Adipocyte (in vitro differentiated cells): Measurements from ENCODE around the gene GRK4.
A peak's percentile ranks its signal among the peaks of the same experiment; 100 is the strongest.

Experiments used
- DNase-seq: peaks from one replicate; pipeline ENCODE4 v3.0.0-alpha.2; 2015; ENCODE audit warnings: low read depth
- H3K27me3 ChIP-seq: replicated peaks from 2 replicates; pipeline ENCODE4 v1.7.0; 2013; ENCODE audit warnings: mild to moderate bottlenecking, low read length, moderate library complexity; ENCODE audit not compliant: control insufficient read depth, insufficient read depth
- H3K36me3 ChIP-seq: 2 replicates; pipeline ENCODE4 v1.7.0; 2013; ENCODE audit warnings: low read length, mild to moderate bottlenecking, moderate library complexity; ENCODE audit not compliant: control insufficient read depth, insufficient read depth, severe bottlenecking
- H3K4me1 ChIP-seq: 2 replicates; pipeline ENCODE4 v1.7.0; 2013; ENCODE audit warnings: mild to moderate bottlenecking, low read length, moderate library complexity; ENCODE audit not compliant: control insufficient read depth, insufficient read depth
- H3K4me3 ChIP-seq: 2 replicates; pipeline ENCODE4 v1.7.0; 2013; ENCODE audit warnings: mild to moderate bottlenecking, low read length, moderate library complexity
- H3K9ac ChIP-seq: 2 replicates; pipeline ENCODE4 v1.7.0; 2013; ENCODE audit warnings: mild to moderate bottlenecking, low read length, moderate library complexity
- H3K9me3 ChIP-seq: 2 replicates; pipeline ENCODE4 v1.7.0; 2013; ENCODE audit warnings: mild to moderate bottlenecking, low read length, moderate library complexity; ENCODE audit not compliant: control insufficient read depth

GRK4 gene

DNA sequence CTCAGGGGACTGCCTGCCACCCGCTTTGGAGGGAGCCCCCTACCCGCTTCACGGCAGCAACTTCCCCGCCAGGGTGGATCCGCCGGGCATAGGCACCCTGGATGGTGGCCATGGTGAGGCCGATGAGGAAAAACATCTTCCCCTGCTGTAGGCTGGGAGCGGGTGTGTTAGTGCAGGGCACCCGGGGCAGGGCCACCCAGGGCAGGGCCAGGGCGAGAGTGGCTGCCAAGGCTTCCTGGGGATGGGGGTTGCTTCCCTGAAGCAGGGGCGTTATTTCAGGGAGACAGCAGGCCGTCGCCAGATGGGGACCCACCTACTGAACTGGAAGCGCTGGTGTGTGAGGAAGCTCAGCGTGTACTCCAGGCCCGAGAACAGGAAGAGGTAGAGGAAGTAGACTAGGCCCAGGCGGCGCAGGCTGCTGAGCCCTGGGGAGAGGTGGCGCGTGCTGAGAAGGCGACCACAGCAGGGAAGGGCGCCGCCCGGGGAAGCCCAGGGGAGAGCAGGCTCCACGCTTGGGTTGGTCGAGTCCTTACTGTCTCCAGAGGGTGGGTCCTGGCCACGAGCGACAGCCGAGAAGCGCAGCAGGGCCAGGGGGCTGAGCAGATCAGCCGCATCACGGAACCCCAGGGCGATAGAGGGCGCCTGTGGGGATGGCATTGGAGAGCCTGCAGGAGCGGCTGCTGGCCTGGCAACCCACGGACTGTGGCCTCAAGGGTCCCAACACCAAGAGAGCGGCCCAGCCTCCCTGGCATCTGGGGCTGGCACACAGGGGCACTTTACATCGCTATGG, 31.7 kb upstream of the GRK4 start:
- Histone ChIP-seq H3K4me3 (no peak overlapping the region), H3K27me3 (no peaks in the 10 kb centered on the region), H3K4me1 (peaks cover 14% of the 10 kb centered on the region), H3K36me3 (peaks cover 47% of the 10 kb centered on the region), H3K9me3 (no peaks in the 10 kb centered on the region), H3K9ac (no peak overlapping the region)
- DNase-seq: no peak

- Histone ChIP-seq H3K27me3 (no peaks in the 10 kb centered on the region), H3K4me3 (no peak overlapping the region), H3K36me3 (peaks cover 46% of the 10 kb centered on the region), H3K9ac (no peak overlapping the region), H3K9me3 (no peaks in the 10 kb centered on the region), H3K4me1 (peaks cover 21% of the 10 kb centered on the region)
- DNase-seq: no peak
Observed at GRCh38 chr4:2932321-2932950, 30.9 kb upstream of the GRK4 start.

DNA sequence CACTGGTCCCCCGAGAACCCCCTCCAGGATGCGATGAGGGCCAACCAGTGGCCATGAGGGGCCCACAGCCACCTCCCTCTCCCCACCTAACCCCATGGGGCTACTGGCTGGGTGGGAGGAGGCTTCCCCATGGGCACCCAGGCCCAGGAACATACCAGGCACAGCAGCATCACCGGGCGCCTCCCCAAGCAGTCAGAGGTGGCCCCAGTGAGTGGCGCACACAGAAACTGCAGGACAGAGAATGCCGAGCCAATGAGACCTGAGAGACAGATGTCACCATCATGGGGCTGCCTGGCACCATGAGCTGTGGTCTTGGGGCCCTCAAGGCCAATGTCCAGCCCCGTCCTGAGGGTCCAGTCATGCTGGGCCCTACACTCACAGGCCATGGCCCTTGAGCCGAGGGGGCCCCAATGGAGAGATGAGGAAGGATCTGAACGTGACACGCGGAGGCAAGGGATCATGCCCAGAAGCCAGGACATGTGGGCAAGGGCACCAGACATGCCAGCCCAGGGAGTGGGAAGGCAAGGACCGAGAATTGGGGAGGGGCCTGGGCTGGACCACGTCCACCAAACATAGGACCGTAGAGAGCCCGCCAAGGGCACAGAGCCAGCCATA, 30.3 kb upstream of the GRK4 start:
- no peaks in the 10 kb centered on the region for H3K9me3 ChIP-seq
- peaks cover 46% of the 10 kb centered on the region for H3K36me3 ChIP-seq
- peak overlapping the region; percentile 75 for H3K9ac ChIP-seq
- no peaks in the 10 kb centered on the region for H3K27me3 ChIP-seq
- no peak for DNase-seq
- peaks cover 24% of the 10 kb centered on the region for H3K4me1 ChIP-seq
- H3K4me3 ChIP-seq: peak overlapping the region; percentile 77

DNA sequence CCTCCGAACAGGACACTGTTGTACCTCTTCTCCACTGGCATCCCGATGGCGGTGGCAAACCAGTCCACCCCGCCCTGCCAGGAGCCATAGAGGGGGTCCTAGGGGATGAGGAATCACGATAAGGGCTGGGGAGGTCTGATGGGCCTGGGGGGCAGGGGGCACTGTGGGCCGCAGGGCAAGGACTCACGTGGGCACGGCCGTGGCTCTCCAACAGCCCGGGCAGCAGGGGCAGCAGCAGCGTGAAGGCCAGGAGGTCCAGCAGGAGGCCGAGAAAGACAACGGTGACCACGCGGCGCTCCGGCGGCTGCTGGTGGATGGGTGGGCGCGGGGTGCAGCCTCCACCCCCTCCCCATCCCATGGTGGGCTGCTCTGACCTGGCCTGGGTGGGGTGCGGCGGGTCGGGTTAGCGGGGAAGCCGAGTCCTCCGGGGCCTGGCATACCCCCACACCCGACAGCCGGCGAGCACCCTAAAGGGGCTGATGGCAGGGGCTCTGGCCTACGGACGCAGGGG, 29.8 kb upstream of the GRK4 start:
- peak overlapping the region; percentile 77 for H3K4me3 ChIP-seq
- H3K4me1 ChIP-seq: peaks cover 24% of the 10 kb centered on the region
- H3K9ac ChIP-seq: peak overlapping the region; percentile 75
- DNase-seq: no peak
- H3K27me3 ChIP-seq: no peaks in the 10 kb centered on the region
- H3K36me3 ChIP-seq: peaks cover 46% of the 10 kb centered on the region
- no peaks in the 10 kb centered on the region for H3K9me3 ChIP-seq

DNA sequence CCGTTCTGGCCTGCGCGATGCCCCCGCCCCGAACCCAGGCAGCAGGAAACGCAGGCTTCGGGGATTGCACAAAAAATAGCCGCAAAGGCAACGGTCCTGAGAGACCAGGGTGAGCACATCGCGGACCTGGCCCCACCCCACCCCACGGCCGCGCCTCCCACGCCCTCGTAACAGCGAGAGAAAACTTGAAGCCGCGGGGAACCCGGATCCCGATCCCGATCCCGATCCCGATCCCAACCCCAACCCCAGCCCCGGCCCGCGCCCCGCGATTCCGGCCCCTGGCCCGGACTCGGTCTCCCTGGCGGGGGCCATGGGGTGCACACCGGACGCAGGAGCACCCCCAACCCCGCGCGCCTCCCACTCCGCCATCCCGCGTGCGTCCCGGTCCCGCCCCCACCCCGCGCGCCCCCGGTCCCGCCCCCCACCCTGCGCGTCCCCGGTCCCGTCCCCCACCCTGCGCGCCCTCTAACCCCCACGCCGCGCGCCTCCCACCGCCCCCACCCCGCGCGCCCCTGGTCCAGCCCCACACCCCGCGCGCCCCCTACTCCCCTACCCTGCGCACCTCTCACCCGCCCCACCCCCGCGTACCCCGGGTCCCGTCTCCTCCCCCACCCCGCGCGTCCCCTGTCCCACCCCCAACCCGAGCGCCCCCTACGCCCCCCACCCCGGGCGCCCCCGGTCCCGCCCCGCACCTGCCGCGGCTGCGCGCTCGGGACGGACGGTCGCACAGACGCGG, 29.1 kb upstream of the GRK4 start:
- Histone ChIP-seq H3K4me1 (peaks cover 24% of the 10 kb centered on the region), H3K27me3 (no peaks in the 10 kb centered on the region), H3K9ac (peak overlapping the region; percentile 93), H3K36me3 (peaks cover 46% of the 10 kb centered on the region), H3K4me3 (peak overlapping the region; percentile 96), H3K9me3 (no peaks in the 10 kb centered on the region)
- peak; percentile 76 for DNase-seq

DNA sequence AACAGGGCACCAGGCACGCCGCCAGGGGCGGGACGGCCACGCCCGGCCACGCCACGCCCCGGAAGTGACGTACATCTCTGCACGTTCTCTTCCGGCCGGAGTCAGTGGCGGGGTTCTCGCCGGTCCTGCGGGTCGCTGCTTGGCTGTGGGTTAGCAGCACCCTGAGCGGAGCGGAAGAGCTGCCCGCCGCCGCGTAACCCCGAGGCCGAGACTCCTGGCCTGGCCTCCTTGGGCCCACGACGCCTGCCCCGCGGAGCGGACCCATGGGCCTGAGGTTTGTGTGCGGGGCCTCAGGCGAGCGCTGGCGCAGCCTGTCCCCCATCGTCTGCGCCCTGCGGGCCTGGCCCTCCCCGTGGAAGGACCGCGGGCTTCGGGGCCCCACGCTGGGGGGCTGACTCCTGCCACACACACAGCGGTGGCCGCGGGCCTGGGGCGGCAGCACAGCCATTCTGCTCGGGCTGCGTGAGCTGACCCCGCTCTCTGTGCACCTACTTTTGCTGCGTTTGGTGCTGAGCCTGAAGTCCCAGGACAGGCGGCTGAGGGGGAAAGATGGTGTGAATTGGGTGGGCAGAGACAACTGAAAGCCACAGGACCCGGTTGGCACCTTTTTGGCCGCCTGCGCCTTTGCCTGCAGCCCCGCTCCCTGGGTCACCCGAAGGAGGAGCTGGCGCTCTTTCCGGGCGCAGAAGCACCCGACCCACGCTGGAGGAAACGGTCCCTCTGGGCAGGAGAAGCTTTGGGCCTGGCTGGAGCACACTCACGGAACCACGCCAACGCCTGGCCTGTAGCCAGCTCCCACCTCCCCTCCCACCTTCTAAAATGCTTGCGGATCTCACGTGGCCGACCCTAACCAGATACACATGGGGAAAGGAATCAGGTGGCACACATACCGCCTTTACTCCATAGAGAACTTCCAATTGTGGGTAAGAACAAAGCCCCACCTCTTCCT, 28.3 kb upstream of the GRK4 start:
- Histone ChIP-seq H3K27me3 (no peaks in the 10 kb centered on the region), H3K4me1 (peaks cover 24% of the 10 kb centered on the region), H3K9me3 (no peaks in the 10 kb centered on the region), H3K4me3 (peak overlapping the region; percentile 96), H3K36me3 (peaks cover 46% of the 10 kb centered on the region), H3K9ac (peak overlapping the region; percentile 93)
- peak; percentile 97 for DNase-seq

DNA sequence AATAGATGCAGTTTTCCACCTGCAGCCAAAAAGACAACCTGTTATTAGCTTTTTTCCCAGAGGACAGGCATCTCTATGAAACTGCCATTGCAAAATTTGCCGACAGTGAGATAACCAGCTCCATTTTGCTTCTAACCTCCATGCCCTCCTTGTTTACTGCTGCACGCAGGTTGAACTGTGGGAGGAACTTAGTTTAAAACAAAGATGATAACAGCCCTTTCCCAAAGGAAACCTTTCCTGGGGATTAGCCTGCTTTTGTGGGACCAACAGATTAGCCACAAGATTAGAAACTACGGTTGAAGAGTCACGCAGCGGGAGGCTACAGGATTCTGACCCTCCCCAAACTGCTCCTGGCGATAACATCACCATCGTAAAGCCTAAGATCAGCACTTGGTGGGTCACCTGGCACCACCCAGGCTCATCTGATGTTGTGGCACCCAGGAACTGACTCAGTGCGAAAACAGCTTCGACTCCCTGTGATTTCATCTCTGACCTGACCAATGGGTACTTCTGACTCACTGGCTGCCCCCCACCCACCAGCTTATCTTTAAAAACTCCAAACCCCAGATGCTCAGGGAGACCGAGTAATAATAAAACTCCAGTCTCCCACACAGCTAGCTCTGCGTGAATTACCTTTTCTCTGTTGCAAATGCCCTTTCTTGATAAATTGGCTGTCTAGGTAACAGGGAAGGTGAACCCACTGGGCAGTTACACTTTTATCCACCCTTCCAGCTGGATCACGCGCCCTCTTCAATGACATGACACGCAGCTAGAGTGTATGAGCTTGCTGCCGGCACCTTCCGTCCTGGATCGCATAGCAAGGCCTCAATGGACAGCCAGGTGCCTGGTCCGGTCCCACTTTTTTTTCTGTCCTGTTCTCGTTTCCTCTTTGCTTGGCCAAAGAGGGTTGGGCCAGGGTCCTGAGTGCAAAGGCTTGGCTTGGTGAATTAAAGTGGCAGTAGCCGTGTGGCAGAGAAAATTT, 27.3 kb upstream of the GRK4 start:
- Histone ChIP-seq H3K9me3 (no peaks in the 10 kb centered on the region), H3K27me3 (no peaks in the 10 kb centered on the region), H3K36me3 (peaks cover 51% of the 10 kb centered on the region), H3K9ac (peak overlapping the region; percentile 93), H3K4me1 (peaks cover 24% of the 10 kb centered on the region), H3K4me3 (peak overlapping the region; percentile 96)
- no peak for DNase-seq

GRCh38 chr4:2936773-2937145, 26.6 kb upstream of the GRK4 start:
- Histone ChIP-seq H3K9me3 (no peaks in the 10 kb centered on the region), H3K4me3 (peak overlapping the region; percentile 8), H3K27me3 (no peaks in the 10 kb centered on the region), H3K4me1 (peaks cover 24% of the 10 kb centered on the region), H3K36me3 (peaks cover 52% of the 10 kb centered on the region), H3K9ac (peak overlapping the region; percentile 23)
- DNase-seq: no peak

DNA sequence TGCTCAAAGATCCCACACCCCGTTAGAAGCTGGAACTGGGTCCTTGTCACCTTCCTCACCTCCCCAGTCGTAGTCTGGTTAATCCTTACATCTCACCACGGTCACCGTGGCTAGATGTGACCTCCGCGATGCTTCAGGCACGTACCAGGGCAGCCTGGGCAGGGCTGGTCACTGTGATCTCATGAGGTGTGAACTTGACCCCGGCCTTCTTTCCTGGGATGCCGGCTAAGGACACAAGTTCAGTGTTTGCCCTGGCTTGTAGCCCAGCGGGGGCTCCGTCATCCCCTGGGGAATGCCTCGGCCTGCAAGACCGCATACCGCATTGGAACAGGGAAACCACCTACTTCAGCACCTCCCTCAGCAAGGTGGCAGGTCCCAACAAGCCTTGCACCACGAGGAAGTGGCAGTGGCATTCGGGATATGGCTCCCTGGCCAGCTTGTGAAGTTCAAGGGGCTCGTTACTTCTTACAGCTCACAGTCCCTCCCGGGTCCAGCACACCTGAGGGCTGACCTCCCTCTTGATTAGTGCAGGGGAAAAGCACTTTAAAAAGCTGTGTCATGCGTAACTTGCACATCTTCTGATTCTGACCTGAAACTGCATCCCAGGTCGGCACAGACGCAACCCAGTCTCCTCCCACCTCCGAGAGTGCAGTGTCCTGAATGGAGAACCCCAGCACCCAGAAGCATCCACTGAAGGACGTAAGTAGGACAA, 26.1 kb upstream of the GRK4 start:
- DNase-seq: no peak
- no peaks in the 10 kb centered on the region for H3K27me3 ChIP-seq
- H3K36me3 ChIP-seq: peaks cover 58% of the 10 kb centered on the region
- H3K9me3 ChIP-seq: no peaks in the 10 kb centered on the region
- H3K4me3 ChIP-seq: no peak overlapping the region
- peak overlapping the region; percentile 23 for H3K9ac ChIP-seq
- H3K4me1 ChIP-seq: peaks cover 24% of the 10 kb centered on the region
